Thyroid gland (tissue), 4 donors: ENCODE measurements around the gene ZNF57.

ENCODE experiments used
- POLR2A ChIP-seq, 2 donors: fragments of 450-650 bp; IDR thresholded peaks; one replicate each; pipeline ENCODE4 v1.6.1; 2017; ENCODE audit warnings: antibody characterized with exemption in 2 of 2, mild to moderate bottlenecking in 2 of 2, moderate library complexity in 1 of 2
- TF ChIP-seq, protein P1 (sequence below), 6 experiments: fragments of 200-600 bp in 3 of 6; fragments of 450-650 bp in 3 of 6; sonication (generic) in 3 of 6; IDR thresholded peaks; one replicate each; pipeline ENCODE4 v1.5.1; 2016 to 2019; ENCODE audit warnings: antibody characterized with exemption in 6 of 6, mild to moderate bottlenecking in 2 of 6, inconsistent platforms in 1 of 6, moderate library complexity in 1 of 6

DNA sequence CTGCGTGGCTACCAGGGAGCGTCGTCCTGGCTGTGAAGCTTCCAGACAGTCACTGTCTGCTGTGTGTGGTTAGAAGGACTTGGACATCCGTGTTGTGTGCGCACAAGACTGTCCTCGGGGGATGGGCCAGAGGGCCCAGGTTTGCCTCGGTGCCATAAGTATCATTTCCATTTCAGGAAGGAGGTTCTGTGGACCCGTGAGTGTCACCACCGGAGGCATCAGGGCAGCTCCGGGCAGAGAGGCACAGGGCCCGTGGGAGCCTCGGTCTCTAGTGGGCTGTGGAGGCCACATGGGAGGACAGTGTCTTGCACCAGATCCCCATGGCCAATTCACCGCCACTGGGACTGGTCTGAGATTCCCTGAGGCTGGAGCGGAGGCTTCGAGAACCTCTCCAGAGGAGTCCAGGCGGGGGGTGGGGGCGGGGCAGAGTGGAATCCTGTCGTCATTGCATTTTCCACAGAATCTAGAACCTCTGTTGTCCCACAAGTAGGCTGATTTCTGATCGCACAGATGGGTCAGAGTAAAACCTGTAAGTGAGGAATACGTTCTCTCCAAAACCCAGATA lies 6.0 kb downstream of the ZNF57 start:
- no peak for TF ChIP-seq POLR2A (IDR thresholded peaks at IDR 0.05)
- TF ChIP-seq, protein P1, sequence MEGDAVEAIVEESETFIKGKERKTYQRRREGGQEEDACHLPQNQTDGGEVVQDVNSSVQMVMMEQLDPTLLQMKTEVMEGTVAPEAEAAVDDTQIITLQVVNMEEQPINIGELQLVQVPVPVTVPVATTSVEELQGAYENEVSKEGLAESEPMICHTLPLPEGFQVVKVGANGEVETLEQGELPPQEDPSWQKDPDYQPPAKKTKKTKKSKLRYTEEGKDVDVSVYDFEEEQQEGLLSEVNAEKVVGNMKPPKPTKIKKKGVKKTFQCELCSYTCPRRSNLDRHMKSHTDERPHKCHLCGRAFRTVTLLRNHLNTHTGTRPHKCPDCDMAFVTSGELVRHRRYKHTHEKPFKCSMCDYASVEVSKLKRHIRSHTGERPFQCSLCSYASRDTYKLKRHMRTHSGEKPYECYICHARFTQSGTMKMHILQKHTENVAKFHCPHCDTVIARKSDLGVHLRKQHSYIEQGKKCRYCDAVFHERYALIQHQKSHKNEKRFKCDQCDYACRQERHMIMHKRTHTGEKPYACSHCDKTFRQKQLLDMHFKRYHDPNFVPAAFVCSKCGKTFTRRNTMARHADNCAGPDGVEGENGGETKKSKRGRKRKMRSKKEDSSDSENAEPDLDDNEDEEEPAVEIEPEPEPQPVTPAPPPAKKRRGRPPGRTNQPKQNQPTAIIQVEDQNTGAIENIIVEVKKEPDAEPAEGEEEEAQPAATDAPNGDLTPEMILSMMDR (IDR thresholded peaks at IDR 0.05), result no peak
